K562 (cell line): ENCODE results near the gene JDP2. TPM values are rescaled to one million over a fixed set of nuclear protein-coding genes. Genes with fewer than 3 reads are reported as not detected.
A peak's percentile ranks its signal among the peaks of the same experiment; 100 is the strongest.

ENCODE experiments used
- ATAC-seq: fragments of 200-7000 bp; cut with Tn5 transposase; 3 replicates; pipeline ENCODE4 v1.9.1; 2020; ENCODE audit warnings: moderate library complexity
- BruUV-seq: library from RNA; stranded (reverse); fragments of 400-500 nt; replicated peaks from 2 replicates; lab custom pipeline; 2021; lab: Mats Ljungman, UMichigan
- CTCF ChIA-PET: fragments of 300-600 bp; formaldehyde crosslinking; extraction: SDS; loops from one replicate; lab custom pipeline; 2021; ENCODE audit warnings: low intra/inter-chr PET ratio; lab: Yijun Ruan, JAX
- POLR2A ChIA-PET: fragments of 300-600, 350-650 bp; sonication (Branson Sonifier 250); formaldehyde crosslinking; extraction: SDS; loops from one replicate; lab custom pipeline; 2021; ENCODE audit warnings: antibody characterized with exemption, inconsistent platforms; lab: Yijun Ruan, JAX
- DNase-seq, 4 experiments: peaks; one replicate each; pipeline versions ENCODE4 v3.0.0 to v3.0.0-alpha.2; 2011 to 2018; ENCODE audit warnings: low spot score in 3 of 4, mixed read lengths in 3 of 4; ENCODE audit errors: extremely low read depth in 1 of 4
- FAIRE-seq: peaks from 2 replicates; lab custom pipeline; 2011; peaks lifted over from hg19 to GRCh38; lab: Jason Lieb, UNC
- H2AFZ ChIP-seq: 2 replicates; pipeline ENCODE4 v1.6.0; 2011; ENCODE audit warnings: low read depth, low read length, control low read depth, inconsistent platforms
- H3K27ac ChIP-seq: fragments of 200-600 bp; 3 replicates; pipeline ENCODE4 v1.8.0; 2011; ENCODE audit warnings: low read depth, mild to moderate bottlenecking, control low read depth, inconsistent platforms, low read length, moderate library complexity, mixed read lengths; ENCODE audit errors: extremely low read depth
- H3K27me3 ChIP-seq, 2 experiments: fragments of 300-600 bp in 1 of 2; 2 replicates in 1 of 2; 3 replicates in 1 of 2; pipeline versions ENCODE4 v1.6.0 to v1.8.0; 2011; ENCODE audit warnings: inconsistent platforms in 2 of 2, low read length in 2 of 2, mild to moderate bottlenecking in 1 of 2, mixed read lengths in 1 of 2, moderate library complexity in 1 of 2; ENCODE audit not compliant: control insufficient read depth in 2 of 2, insufficient read depth in 2 of 2
- H3K36me3 ChIP-seq: fragments of 300-600 bp; 3 replicates; pipeline ENCODE4 v1.8.0; 2011; ENCODE audit warnings: mild to moderate bottlenecking, low read length, inconsistent platforms; ENCODE audit not compliant: control insufficient read depth, insufficient read depth
- H3K4me1 ChIP-seq, 2 experiments: fragments of 200-600 bp in 1 of 2; replicated peaks in 1 of 2; 2 replicates in 1 of 2; 3 replicates in 1 of 2; pipeline versions ENCODE4 v1.5.1 to v1.8.0; 2011; ENCODE audit warnings: inconsistent platforms in 2 of 2, low read length in 2 of 2, mild to moderate bottlenecking in 1 of 2, mixed read lengths in 1 of 2, moderate library complexity in 1 of 2; ENCODE audit not compliant: control insufficient read depth in 2 of 2, insufficient read depth in 2 of 2
- H3K4me2 ChIP-seq: 2 replicates; pipeline ENCODE4 v1.6.1; 2011; ENCODE audit warnings: low read length, control low read depth, inconsistent platforms, mixed read lengths; ENCODE audit not compliant: insufficient read depth
- H3K4me3 ChIP-seq: fragments of 200-600 bp; sonication (generic), shearing (Covaris generic); 2 replicates; pipeline ENCODE4 v1.5.1; 2016; ENCODE audit warnings: control low read depth, inconsistent platforms
- H3K79me2 ChIP-seq: fragments of 200-600 bp; 3 replicates; pipeline ENCODE4 v1.8.0; 2011; ENCODE audit warnings: low read length, inconsistent platforms; ENCODE audit not compliant: control insufficient read depth, insufficient read depth
- H3K9ac ChIP-seq, 2 experiments: 2 replicates each; pipeline versions ENCODE4 v1.6.0 to v1.6.1; 2011; ENCODE audit warnings: low read depth in 2 of 2, low read length in 2 of 2, control low read depth in 1 of 2, inconsistent platforms in 1 of 2, mild to moderate bottlenecking in 1 of 2, mixed read lengths in 1 of 2; ENCODE audit not compliant: insufficient read depth in 1 of 2
- H3K9me1 ChIP-seq: one replicate; pipeline ENCODE4 v1.6.0; 2011; ENCODE audit warnings: inconsistent platforms, mild to moderate bottlenecking, low read length, moderate library complexity; ENCODE audit not compliant: control insufficient read depth, insufficient read depth
- H3K9me3 ChIP-seq: replicated peaks from 2 replicates; pipeline ENCODE4 v1.5.1; 2011; ENCODE audit warnings: low read depth, low read length, inconsistent platforms; ENCODE audit not compliant: control insufficient read depth, insufficient read depth
- H4K20me1 ChIP-seq: replicated peaks from 2 replicates; pipeline ENCODE4 v1.6.1; 2011; ENCODE audit warnings: low read length, inconsistent platforms, mixed read lengths; ENCODE audit not compliant: control insufficient read depth, insufficient read depth
- CBX5 ChIP-seq: IDR thresholded peaks from 2 replicates; pipeline ENCODE4 v1.6.1; 2014; ENCODE audit warnings: low read depth, borderline replicate concordance
- CGGBP1 ChIP-seq: fragments of 250-450 bp; sonication (Bioruptor Pico); IDR thresholded peaks from 2 replicates; pipeline ENCODE4 v1.9.0; 2021; ENCODE audit warnings: mild to moderate bottlenecking
- CREB5 ChIP-seq: fragments of 250-450 bp; sonication (Bioruptor Pico); IDR thresholded peaks from 2 replicates; pipeline ENCODE4 v1.5.0; 2020; ENCODE audit warnings: mild to moderate bottlenecking
- E4F1 ChIP-seq: fragments of 250-450 bp; sonication (Bioruptor Pico); IDR thresholded peaks from 2 replicates; pipeline ENCODE4 v1.5.0; 2021; ENCODE audit warnings: mild to moderate bottlenecking, borderline replicate concordance
- EGR1 ChIP-seq: fragments of 450-650 bp; conservative IDR thresholded peaks from 2 replicates; pipeline ENCODE4 v1.6.1; 2017; ENCODE audit warnings: mild to moderate bottlenecking
- FOXJ2 ChIP-seq: fragments of 200-800 bp; sonication (Bioruptor generic); IDR thresholded peaks from 2 replicates; pipeline ENCODE4 v1.6.1; 2016; ENCODE audit warnings: missing genetic modification characterization, missing compliant biosample characterization
- LEF1 ChIP-seq: fragments of 450-650 bp; IDR thresholded peaks from 2 replicates; pipeline ENCODE4 v1.6.1; 2016; ENCODE audit warnings: mild to moderate bottlenecking
- MYBL2 ChIP-seq, 2 experiments: fragments of 450-650 bp in 1 of 2; sonication (generic) in 1 of 2; formaldehyde crosslinking in 1 of 2; IDR thresholded peaks; 2 replicates each; pipeline versions ENCODE4 v1.6.1 to v1.8.1; 2017 to 2022; ENCODE audit warnings: borderline replicate concordance in 1 of 2, inconsistent platforms in 1 of 2, low read depth in 1 of 2, mild to moderate bottlenecking in 1 of 2, missing genetic modification reagents in 1 of 2, moderate library complexity in 1 of 2
- RAD21 ChIP-seq, 2 experiments: fragments of 250-450 bp in 1 of 2; fragments of 450-650 bp in 1 of 2; sonication (Bioruptor Pico) in 1 of 2; formaldehyde crosslinking in 1 of 2; IDR thresholded peaks in 1 of 2; conservative IDR thresholded peaks in 1 of 2; 2 replicates each; pipeline versions ENCODE4 v1.4.0 to v1.8.0; 2020 to 2022; ENCODE audit warnings: mild to moderate bottlenecking in 2 of 2, moderate library complexity in 1 of 2
- TFAP4 ChIP-seq: sonication (generic); formaldehyde crosslinking; IDR thresholded peaks from 2 replicates; pipeline ENCODE4 v1.8.0; 2022; ENCODE audit warnings: missing genetic modification reagents, mild to moderate bottlenecking, moderate library complexity, borderline replicate concordance
- ZNF445 ChIP-seq: fragments of 250-450 bp; sonication (Bioruptor Pico); IDR thresholded peaks from 2 replicates; pipeline ENCODE4 v1.4.0; 2020; ENCODE audit warnings: low read depth, mild to moderate bottlenecking, moderate library complexity
- ZNF766 ChIP-seq: fragments of 200-800 bp; sonication (Bioruptor generic); conservative IDR thresholded peaks from 2 replicates; pipeline ENCODE4 v1.6.1; 2016; ENCODE audit warnings: missing genetic modification characterization, missing compliant biosample characterization
- WGBS: fragments of 100-300 bp; shearing (Covaris generic); methylation state at CpG from one replicate; pipeline ENCODE4 v1.1.6; 2016; ENCODE audit warnings: low coverage, mixed read lengths; ENCODE audit not compliant: insufficient coverage; ENCODE audit errors: missing lambda C conversion rate; 5-methylcytosine and 5-hydroxymethylcytosine counted together
- in situ Hi-C: fragments of 300-500 bp; cut with MboI; formaldehyde crosslinking; loops from 4 replicates; pipeline ENCODE4 v1.15.0; 2018; ENCODE audit warnings: inconsistent platforms, mixed read lengths
- intact Hi-C: fragments of 100-400 bp; cut with micrococcal nuclease; formaldehyde crosslinking; loops from 2 replicates; pipeline ENCODE4 v1.14.2; 2022
- polyA plus RNA-seq, 8 experiments: library from polyadenylated mRNA; depleted of rRNA in 4 of 8; stranded (reverse) in 5 of 8; unstranded in 3 of 8; fragments of >200 nt; fragmentation: Nextera tagmentation in 2 of 8; fragmentation: Illumina TruSeq in 1 of 8; extraction: Ambion mirVana in 2 of 8; extraction: Trizol in 1 of 8; gene quantifications; 2 replicates each; pipeline versions ENCODE4 v1.2.1 to v1.2.3, GENCODE V29; 2011 to 2014; ENCODE audit warnings: inconsistent platforms in 1 of 8, missing spikeins in 1 of 8
- total RNA-seq, 7 experiments: library from RNA; depleted of rRNA in 6 of 7; stranded (reverse); fragments of >200 nt in 6 of 7; fragmentation: Illumina TruSeq in 2 of 7; extraction: Trizol in 2 of 7; gene quantifications; 2 replicates each; pipeline versions ENCODE4 v1.2.1 to v1.2.3, GENCODE V29; 2011 to 2021; ENCODE audit warnings: low replicate concordance in 1 of 7

JDP2 gene
- total and polyA plus RNA-seq, 9 of the 15 experiments (the other 6 are each of a cell fraction or from before 2014, with no cell fraction given) = 0.27 to 13.8 (median 3.1) TPM

- 18% methylated on average over 17 of the region's 29 CpGs for WGBS
- intact Hi-C loops (no loop called here), in situ Hi-C loops (no loop called here)
- Histone ChIP-seq H3K36me3 (no peaks in the 10 kb centered on the region), H3K4me1 (peaks cover 0 to 9% of the 10 kb centered on the region in 2 experiments; a peak in 3 of 5 replicates), H3K9me1 (no peaks in the 10 kb centered on the region), H4K20me1 (no peaks in the 10 kb centered on the region), H3K9me3 (no peaks in the 10 kb centered on the region), H3K4me3 (no peak overlapping the region; the same call in 1 of the 2 replicates), H3K27ac (no peak overlapping the region), H3K79me2 (no peaks in the 10 kb centered on the region), H3K4me2 (peak overlapping the region; percentile 43), H3K27me3 (peaks cover 0 to 9% of the 10 kb centered on the region in 2 experiments; a peak in 1 of 5 replicates), H3K9ac (no peak overlapping the region; a peak in 2 of 4 replicates), H2AFZ (peak overlapping the region; percentile 59)
- peak; percentile 71 for ATAC-seq
- BruUV-seq = no TSS peak
- ChIA-PET CTCF (interaction anchor here (0.6 to 1.6 kb wide), 2 partner anchors 53 to 207 kb away, joined by 4 to 8 read pairs; no protein-coding TSS in a partner anchor), POLR2A (no interaction called here)
- no peak for FAIRE-seq
- peak; percentile 32 to 44 (median 37) for DNase-seq
- no peak for TF ChIP-seq CREB5 (CRISPR knock-in tag)
- TF ChIP-seq RAD21 (CRISPR knock-in tag; conservative IDR thresholded peaks at IDR 0.05 in 1 of 2, IDR thresholded peaks at IDR 0.05 in 1 of 2) = peak in 1 of 2 experiments; percentile 35; a peak in 3 of 4 replicates
- TF ChIP-seq FOXJ2 = no peak
- no peak for TF ChIP-seq CBX5
- TF ChIP-seq LEF1 = no peak
- no peak for TF ChIP-seq ZNF445 (CRISPR knock-in tag)
- no peak for TF ChIP-seq MYBL2 (IDR thresholded peaks at IDR 0.05; ENCODE audit: low read depth)
- TF ChIP-seq MYBL2 (CRISPR knock-in tag; IDR thresholded peaks at IDR 0.05; ENCODE audit: borderline replicate concordance) = no peak
- TF ChIP-seq E4F1 (CRISPR knock-in tag) = no peak
- no peak for TF ChIP-seq CGGBP1 (CRISPR knock-in tag)
- no peak for TF ChIP-seq ZNF766
- TF ChIP-seq TFAP4 = peak; percentile 25; the same call in 1 of the 2 replicates
- TF ChIP-seq EGR1 = peak; percentile 72
These were observed 87.1 kb downstream of the JDP2 start for GRCh38 chr14:75514673-75515628.
